CD4-positive, alpha-beta T cell treated with Interferon gamma for 1 hour (primary cell): ENCODE results near the gene RNPEP.
"Not testable (repeated sequence)": the region's sequence is repeated elsewhere in the genome, so short reads cannot be mapped to it uniquely, and the experiment has no call there.

Experiments used
- DNase-seq: peaks from one replicate; pipeline ENCODE4 v3.0.0-alpha.2; 2020

The RNPEP gene

GRCh38 chr1:202012544-202013478, 30.4 kb downstream of the RNPEP start:
- DNase-seq, result no peak

DNA sequence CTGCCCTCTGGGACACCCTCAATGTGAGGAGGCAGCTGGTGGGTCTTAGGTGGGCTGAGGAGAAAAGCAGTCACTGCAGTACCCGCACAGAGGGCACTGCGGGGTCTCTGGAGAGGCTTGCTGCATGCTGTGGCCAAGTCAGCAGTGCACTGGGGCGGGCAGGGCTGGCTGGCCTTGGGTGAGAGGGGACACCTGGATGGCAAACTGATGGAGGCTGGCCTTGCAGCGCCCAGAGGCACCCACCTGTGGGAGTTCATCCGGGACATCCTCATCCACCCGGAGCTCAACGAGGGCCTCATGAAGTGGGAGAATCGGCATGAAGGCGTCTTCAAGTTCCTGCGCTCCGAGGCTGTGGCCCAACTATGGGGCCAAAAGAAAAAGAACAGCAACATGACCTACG, 31.2 kb downstream of the RNPEP start:
- no peak for DNase-seq

DNA sequence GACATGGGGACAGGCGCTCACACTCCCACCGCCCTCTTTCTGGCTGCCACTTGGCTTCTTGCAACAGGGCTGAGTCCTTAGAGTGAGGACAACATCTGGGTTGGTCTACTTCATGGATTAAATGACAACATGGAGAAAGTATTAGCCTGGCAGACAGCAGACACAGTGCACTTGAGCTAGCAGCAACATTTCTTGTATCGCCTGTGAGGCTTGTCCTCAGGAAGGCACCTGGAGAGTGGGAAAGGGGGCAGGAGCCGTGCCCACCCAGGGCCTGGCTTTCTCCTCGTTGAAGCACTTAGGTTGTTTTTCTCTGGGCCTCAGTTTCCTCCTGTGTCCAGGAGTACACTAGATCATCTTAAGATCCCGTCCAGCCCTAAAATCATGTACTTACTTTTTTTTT, 31.6 kb downstream of the RNPEP start:
- no peak for DNase-seq

GRCh38 chr1:202014915-202015661, 32.6 kb downstream of the RNPEP start:
- no peak for DNase-seq

DNA sequence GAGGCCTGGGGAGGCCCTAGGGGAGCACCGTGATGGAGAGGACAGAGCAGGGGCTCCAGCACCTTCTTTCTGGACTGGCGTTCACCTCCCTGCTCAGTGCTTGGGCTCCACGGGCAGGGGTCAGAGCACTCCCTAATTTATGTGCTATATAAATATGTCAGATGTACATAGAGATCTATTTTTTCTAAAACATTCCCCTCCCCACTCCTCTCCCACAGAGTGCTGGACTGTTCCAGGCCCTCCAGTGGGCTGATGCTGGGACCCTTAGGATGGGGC, 33.2 kb downstream of the RNPEP start:
- no peak for DNase-seq

DNA sequence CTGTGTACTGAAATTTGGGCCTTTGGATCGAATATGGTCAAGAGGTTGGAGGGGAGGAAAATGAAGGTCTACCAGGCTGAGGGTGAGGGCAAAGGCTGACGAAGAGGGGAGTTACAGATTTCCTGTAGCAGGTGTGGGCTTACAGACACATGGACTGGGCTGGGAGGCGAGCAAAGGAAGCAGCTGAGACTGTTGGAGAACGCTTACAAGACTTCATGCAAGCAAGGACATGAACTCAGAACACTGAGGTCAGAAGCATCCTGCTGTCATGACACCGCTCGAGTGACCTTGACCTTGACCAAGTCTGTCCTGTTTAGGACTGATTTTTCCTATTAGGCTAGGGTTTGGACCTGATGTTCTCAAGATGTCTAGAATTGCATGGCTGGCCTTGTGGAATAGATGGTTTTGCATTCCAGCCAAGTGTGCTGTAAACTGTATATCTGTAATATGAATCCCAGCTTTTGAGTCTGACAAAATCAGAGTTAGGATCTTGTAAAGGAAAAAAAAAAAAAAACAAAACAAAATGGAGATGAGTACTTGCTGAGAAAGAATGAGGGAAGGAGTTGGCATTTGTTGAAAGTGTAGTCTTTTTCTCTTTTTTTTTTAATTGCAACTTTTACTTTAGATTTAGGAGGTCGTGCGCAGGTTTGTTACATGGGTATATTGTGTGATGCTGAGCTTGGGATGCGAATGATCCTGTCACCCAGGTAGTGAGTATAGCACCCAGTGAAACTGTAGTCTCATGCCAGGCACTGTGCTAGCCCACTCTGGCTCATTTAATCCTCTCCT, 33.8 kb downstream of the RNPEP start:
- DNase-seq, result no peak

DNA sequence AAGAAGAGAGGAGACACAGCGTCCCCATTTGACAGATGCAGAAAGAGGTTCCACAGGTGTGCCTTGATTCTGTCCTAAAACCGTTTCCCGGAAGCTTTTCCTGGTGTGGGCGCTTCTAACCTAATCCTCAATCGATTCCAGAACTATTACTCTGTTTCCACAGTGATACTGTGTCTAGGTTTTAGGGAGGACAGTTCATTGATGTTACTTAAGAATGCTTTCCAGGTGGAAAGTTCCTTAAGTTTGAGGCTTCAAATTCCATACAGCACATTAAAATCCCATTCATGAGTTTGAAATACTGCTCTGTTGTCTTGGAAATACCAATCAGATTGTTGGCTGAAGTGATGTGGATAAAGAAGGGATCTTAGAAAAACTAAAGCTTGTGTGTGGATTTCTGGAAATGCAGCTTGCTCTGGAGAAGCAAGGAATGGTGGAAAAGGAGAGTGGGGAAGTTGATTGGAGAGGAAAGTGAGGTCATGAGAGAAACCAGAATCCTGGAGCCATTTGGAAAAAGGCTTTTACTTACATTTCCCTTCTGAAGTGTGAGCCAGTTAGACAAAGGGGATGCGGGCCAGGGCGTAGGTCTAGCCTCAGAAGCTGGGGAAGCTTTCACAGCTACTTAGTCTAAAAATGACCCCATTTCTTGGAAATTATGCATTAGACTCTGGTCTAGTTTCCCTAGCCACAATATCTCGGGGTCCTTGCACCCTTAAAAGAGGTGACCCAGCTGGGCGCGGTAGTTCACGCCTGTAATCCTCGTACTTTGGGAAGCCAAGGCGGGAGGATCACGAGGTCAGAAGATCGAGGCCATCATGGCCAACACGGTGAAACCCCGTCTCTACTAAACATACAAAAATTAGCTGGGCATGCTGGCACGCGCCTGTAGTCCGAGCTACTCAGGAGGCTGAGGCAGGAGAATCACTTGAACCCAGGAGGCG, 34.6 kb downstream of the RNPEP start:
- DNase-seq, result no peak

- no peak for DNase-seq
Measured at GRCh38 chr1:202017749-202018467, 35.5 kb downstream of the RNPEP start.

DNA sequence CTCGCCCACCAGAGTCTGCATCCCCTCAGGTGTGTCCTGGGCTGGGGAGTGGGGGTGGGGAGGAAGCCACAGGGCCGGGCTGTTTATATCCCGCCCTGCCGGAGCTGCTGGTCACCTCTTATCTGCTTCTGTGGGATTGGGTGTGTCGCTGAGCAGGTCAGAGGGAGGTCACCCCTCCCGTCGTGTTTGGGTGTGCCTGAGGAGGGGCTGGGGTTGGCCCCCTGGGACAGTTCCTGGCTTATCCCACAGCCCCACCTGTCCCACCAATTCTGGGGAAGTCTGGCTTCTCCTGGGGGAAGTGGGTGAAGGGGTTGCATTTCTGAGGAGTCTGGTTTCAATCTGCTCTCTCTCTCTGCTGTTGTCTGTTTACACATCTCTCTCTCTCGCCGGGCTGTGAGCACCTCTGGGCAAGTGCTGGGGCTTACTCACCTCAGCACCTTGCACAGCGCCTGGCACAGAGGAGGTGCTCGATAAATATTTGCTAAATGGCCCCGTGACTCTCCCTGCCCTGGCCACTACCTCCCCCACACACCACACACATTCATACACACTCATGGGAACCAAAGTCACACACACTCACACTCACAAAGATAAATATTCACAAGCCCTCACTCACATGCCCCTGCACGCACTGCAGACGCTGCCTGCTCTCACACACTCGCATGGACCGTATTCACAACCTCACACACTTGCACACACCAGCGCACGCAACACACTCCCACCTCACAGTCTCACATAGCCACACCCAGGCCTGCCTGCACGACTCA, 36.2 kb downstream of the RNPEP start:
- no peak for DNase-seq

DNA sequence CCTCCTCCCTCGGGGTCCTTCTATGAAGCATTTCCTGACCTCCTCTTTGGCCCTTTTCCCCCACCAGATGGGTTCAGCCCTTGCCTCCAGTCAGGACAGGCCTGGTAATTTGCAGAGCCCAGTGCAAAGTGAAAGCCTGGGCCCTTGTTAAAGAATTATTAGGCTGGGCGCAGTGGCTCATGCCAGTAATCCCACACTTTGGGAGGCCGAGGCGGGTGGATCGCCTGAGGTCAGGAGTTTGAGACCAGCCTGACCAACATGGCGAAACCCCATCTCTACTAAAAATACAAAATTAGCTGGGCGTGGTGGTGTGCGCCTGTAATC, 36.7 kb downstream of the RNPEP start:
- not testable (repeated sequence) for DNase-seq

DNA sequence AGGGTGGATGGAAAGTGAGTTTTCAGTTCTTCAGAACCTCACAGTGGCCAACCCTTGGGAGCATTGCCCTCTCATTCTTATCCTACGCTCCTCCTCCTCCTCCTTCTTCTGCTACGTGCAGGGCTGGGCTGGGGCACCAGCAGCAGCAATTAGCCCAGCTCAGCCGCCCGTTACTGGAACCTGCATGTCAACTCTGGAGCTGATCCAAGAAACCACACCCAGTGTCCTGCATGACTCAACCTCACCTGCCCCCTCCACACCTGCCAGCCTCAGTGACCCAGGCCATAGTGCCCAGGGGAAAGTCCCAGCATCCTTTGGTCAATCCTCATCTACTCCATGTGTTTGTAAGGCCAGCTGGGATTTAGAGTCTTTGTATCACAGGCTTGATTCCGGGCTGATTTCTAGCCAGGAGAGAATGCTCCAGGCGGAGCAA, 40.6 kb downstream of the RNPEP start:
- no peak for DNase-seq

DNA sequence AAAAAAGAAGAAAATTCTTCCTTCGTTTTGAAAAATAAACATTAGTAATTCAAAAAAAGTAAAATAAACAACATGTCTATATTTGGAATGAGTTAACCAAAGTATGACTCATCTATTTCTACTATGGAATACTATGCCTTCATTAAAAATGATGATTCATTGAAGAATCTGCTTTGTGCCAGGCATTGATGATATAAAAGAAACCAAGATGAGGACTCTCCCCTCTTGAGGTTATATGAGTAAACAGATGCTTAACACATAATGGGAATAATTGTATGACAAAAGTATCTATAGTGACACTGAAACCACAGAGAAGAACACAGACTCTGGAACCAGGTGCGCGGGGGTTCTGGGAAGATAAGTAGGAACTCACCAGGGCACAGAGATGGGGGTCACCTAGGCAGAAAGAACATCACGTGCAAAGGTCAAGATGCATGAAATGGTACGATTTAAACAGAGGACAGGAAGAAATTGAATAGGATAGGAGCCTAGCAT, 46.8 kb downstream of the RNPEP start:
- no peak for DNase-seq

GRCh38 chr1:202029727-202030126, 47.3 kb downstream of the RNPEP start:
- no peak for DNase-seq

DNA sequence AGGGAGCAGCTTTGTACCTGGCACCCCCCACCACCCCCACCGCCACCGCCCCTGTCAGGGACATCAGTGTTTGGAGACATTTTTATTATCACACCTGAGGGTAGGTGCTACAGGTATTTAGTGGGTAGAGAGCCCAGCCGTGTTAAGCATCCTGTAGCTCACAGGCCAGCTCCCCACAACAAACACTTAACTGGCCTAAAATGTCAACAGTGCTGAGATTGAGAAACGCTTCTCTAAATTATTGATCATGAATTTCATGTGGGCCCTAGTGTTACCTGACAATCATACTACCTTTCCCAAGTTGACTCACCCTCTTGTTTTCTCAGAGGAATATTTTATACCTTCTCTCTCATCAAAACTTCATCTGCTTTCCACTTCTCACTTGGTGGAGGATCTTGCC, 49.3 kb downstream of the RNPEP start:
- DNase-seq, result no peak

DNA sequence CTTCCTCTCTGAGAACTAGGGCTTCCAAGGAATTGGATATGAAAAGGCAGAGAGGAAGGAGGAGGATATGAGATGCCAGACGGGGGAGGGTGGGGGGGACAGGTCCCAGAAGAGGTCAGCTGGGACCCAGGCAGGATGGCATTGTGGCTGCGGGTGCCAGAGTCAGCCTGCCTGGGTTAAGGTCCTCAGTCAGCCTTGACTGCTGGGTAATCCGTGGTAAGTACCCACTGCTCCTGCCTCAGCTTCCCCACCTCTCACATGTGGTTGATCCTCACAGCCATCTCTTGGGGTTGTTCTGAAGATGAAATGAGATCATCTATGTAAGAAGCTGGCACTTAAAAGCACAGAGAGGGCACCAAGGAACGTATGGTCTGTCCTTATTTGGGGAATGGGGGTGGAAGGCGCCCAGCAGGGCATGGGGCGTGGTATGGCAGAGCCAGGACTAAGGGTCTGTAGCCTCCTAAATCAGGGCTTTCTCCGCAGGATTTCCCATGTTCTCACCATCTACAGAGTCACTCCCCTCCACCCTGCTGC, 51.8 kb downstream of the RNPEP start:
- DNase-seq, result no peak

DNA sequence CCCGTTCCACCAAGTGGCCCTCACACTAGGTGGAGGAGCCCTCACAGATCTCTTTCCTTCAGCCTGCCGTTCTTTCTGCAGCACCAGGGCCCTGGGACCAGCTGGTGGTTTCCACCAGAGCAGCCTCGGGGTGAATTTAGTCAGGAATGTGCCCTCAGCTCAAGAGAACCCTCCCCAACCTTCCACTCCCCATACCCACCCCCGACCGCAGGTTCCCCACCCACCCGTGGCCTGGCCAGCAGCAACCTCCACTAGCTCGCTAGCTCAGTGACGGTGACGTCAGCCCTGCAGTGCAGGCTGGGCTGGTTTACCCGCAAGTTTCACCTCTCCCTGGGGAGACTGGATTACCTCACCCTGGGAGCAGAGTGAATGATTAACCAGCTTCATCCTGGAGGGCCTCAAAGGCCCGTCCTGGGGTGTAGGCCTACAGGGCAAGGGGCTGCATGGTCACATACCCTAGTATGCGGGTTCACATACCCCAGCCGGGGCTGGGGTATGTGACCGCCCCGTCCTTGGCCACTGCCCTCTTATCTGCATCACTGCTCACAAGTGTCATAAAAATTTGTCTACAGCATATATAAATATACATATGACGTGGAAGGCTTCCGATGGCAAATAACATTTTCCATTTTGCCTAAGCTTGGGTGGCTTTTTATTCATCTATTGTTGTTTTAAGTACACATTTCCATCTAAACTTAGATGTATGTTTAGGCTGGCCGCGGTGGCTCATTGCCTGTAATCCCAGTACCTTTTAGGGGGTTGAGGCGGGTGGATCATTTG, 52.4 kb downstream of the RNPEP start:
- DNase-seq, result no peak

GRCh38 chr1:202036595-202037387, 54.3 kb downstream of the RNPEP start:
- DNase-seq, result no peak

GRCh38 chr1:202037706-202038296, 55.4 kb downstream of the RNPEP start:
- DNase-seq, result no peak
